ENCODE results near the gene TMOD2. TPM values are rescaled to one million over a fixed set of nuclear protein-coding genes. Genes with fewer than 3 reads are reported as not detected.

TMOD2 gene
- total RNA-seq, 1 donor from 2014 or later: 8.4 TPM

GRCh38 chr15:51720201-51720995, 31.0 kb upstream of the TMOD2 start:
- Histone ChIP-seq H3K9ac (ENCODE audit: low read depth in 1 of 3, low read length in 3 of 3) (no peak overlapping the region), H3K36me3 (ENCODE audit: control insufficient read depth in 3 of 3, insufficient read depth in 3 of 3, low read length in 3 of 3) (peaks cover 0 to 6% (median 4%) of the 10 kb centered on the region in 3 donors), H3K27ac (ENCODE audit: low read depth, low read length) (no peak overlapping the region), H3K27me3 (ENCODE audit: control insufficient read depth in 3 of 3, insufficient read depth in 3 of 3, low read length in 3 of 3) (no peaks in the 10 kb centered on the region), H3K9me3 (ENCODE audit: control insufficient read depth in 3 of 3, low read length in 3 of 3) (no peaks in the 10 kb centered on the region), H3K4me3 (ENCODE audit: low read length in 3 of 3) (no peak overlapping the region), H3K4me1 (ENCODE audit: control insufficient read depth in 3 of 3, insufficient read depth in 3 of 3, low read length in 3 of 3) (peaks cover 2 to 5% (median 3%) of the 10 kb centered on the region in 3 donors)

- Histone ChIP-seq H3K9me3 (ENCODE audit: control insufficient read depth in 3 of 3, low read length in 3 of 3) (no peaks in the 10 kb centered on the region), H3K9ac (ENCODE audit: low read depth in 1 of 3, low read length in 3 of 3) (no peak overlapping the region), H3K36me3 (ENCODE audit: control insufficient read depth in 3 of 3, insufficient read depth in 3 of 3, low read length in 3 of 3) (peaks cover 0 to 6% (median 4%) of the 10 kb centered on the region in 3 donors), H3K27me3 (ENCODE audit: control insufficient read depth in 3 of 3, insufficient read depth in 3 of 3, low read length in 3 of 3) (no peaks in the 10 kb centered on the region), H3K4me1 (ENCODE audit: control insufficient read depth in 3 of 3, insufficient read depth in 3 of 3, low read length in 3 of 3) (peaks cover 7 to 13% (median 10%) of the 10 kb centered on the region in 3 donors), H3K27ac (ENCODE audit: low read depth, low read length) (no peak overlapping the region), H3K4me3 (ENCODE audit: low read length in 3 of 3) (no peak overlapping the region)
Observed at GRCh38 chr15:51721199-51721960, 30.0 kb upstream of the TMOD2 start.

DNA sequence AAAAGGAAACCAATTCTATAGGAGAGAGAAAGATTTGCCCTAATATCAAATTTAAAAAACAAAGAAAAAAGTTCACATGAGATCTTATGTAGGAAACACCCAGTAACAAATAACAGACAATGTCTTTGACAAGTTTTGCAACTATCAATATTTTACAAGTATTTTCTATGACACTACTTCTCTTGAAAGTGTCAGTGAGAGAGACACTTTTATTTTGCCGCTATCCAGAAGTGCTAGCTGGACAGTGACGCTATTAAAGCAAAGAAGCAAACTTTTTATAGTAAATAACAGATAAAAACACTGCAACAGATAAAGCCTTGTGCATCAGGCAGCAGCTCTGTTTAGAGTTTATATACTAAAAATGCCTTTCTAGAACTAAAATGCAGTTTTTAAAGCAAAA, 27.2 kb upstream of the TMOD2 start:
- H3K27ac ChIP-seq (ENCODE audit: low read depth, low read length): no peak overlapping the region

DNA sequence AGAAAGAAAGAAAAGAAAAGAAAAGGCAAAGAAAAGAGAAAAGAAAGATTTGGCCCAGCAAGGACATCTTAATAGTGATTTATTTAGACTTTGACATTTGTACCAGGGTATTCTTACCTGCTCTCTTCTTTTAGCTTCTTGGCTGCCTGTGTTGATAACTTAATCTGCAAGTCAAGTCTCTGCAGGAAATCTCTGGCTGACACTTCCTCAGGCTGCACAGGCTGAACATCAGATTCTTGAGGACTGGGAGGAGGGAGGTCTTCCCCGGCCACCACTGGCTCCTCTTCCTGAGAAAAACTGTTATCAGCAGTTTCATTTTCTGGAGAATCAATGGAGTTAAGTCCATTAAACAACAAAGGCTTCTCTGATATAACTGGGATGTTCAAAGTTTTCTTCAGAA, 26.7 kb upstream of the TMOD2 start:
- Histone ChIP-seq H3K9me3 (ENCODE audit: control insufficient read depth in 3 of 3, low read length in 3 of 3) (no peaks in the 10 kb centered on the region), H3K9ac (ENCODE audit: low read depth in 1 of 3, low read length in 3 of 3) (no peak overlapping the region), H3K4me3 (ENCODE audit: low read length in 3 of 3) (no peak overlapping the region), H3K27me3 (ENCODE audit: control insufficient read depth in 3 of 3, insufficient read depth in 3 of 3, low read length in 3 of 3) (no peaks in the 10 kb centered on the region), H3K4me1 (ENCODE audit: control insufficient read depth in 3 of 3, insufficient read depth in 3 of 3, low read length in 3 of 3) (peaks cover 23 to 24% (median 23%) of the 10 kb centered on the region in 3 donors), H3K27ac (ENCODE audit: low read depth, low read length) (no peak overlapping the region), H3K36me3 (ENCODE audit: control insufficient read depth in 3 of 3, insufficient read depth in 3 of 3, low read length in 3 of 3) (peaks cover 0 to 6% (median 4%) of the 10 kb centered on the region in 3 donors)

More for the DNA sequence above, 27.2 kb upstream of the TMOD2 start:
- Histone ChIP-seq H3K9me3 (ENCODE audit: control insufficient read depth in 3 of 3, low read length in 3 of 3) (no peaks in the 10 kb centered on the region), H3K9ac (ENCODE audit: low read depth in 1 of 3, low read length in 3 of 3) (no peak overlapping the region), H3K4me3 (ENCODE audit: low read length in 3 of 3) (no peak overlapping the region), H3K36me3 (ENCODE audit: control insufficient read depth in 3 of 3, insufficient read depth in 3 of 3, low read length in 3 of 3) (peaks cover 0 to 6% (median 4%) of the 10 kb centered on the region in 3 donors), H3K27me3 (ENCODE audit: control insufficient read depth in 3 of 3, insufficient read depth in 3 of 3, low read length in 3 of 3) (no peaks in the 10 kb centered on the region), H3K4me1 (ENCODE audit: control insufficient read depth in 3 of 3, insufficient read depth in 3 of 3, low read length in 3 of 3) (peaks cover 23 to 24% (median 23%) of the 10 kb centered on the region in 3 donors)

DNA sequence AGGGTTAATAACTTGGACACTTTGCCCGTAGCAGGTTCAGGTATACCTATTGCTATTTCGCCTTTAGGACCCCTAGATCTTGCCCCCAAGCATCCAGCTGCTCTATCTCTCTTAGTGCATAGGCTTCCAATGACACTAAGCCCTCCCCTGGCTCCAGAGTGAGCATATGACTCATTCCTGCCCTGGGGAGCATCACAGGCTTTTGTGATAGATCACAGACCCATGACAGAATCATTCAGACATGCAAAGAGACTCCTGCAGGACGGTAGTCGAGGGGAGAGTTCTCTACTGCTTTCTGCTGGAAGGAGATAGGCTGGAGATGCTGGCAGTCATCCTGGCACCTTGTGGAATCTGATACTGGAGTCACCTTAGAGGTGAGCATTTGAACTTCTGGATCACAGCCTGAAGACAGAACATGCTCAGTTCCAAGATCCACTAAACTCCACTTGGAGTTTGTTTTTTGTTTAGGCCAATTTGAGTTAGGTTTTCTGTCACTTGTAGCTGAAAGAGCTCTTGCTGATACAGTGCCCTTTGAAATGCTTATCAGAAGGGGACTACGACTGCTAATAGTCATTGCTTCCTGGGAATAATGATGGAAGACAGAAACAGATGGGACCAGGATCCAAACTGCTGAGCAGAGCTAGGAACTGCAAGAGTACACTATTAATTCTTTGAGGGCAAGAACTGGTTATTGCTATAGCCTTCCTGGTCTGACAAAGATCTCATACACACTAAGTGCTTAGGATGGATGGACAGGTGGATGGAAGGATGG, 24.9 kb upstream of the TMOD2 start:
- H3K4me3 ChIP-seq (ENCODE audit: low read length in 3 of 3): peak overlapping the region in 1 of 3 donors; percentile 17
- H3K27ac ChIP-seq (ENCODE audit: low read depth, low read length): peak overlapping the region; percentile 37
- H3K36me3 ChIP-seq (ENCODE audit: control insufficient read depth in 3 of 3, insufficient read depth in 3 of 3, low read length in 3 of 3): no peaks in the 10 kb centered on the region
- no peaks in the 10 kb centered on the region for H3K27me3 ChIP-seq (ENCODE audit: control insufficient read depth in 3 of 3, insufficient read depth in 3 of 3, low read length in 3 of 3)
- H3K4me1 ChIP-seq (ENCODE audit: control insufficient read depth in 3 of 3, insufficient read depth in 3 of 3, low read length in 3 of 3): peaks cover 26 to 36% (median 28%) of the 10 kb centered on the region in 3 donors
- H3K9me3 ChIP-seq (ENCODE audit: control insufficient read depth in 3 of 3, low read length in 3 of 3): no peaks in the 10 kb centered on the region
- H3K9ac ChIP-seq (ENCODE audit: low read depth in 1 of 3, low read length in 3 of 3): no peak overlapping the region

GRCh38 chr15:51727141-51727897, 24.1 kb upstream of the TMOD2 start:
- Histone ChIP-seq H3K4me3 (ENCODE audit: low read length in 3 of 3) (peak overlapping the region in 1 of 3 donors; percentile 4), H3K4me1 (ENCODE audit: control insufficient read depth in 3 of 3, insufficient read depth in 3 of 3, low read length in 3 of 3) (peaks cover 32 to 45% (median 36%) of the 10 kb centered on the region in 3 donors), H3K27ac (ENCODE audit: low read depth, low read length) (peak overlapping the region; percentile 31), H3K27me3 (ENCODE audit: control insufficient read depth in 3 of 3, insufficient read depth in 3 of 3, low read length in 3 of 3) (no peaks in the 10 kb centered on the region), H3K9me3 (ENCODE audit: control insufficient read depth in 3 of 3, low read length in 3 of 3) (no peaks in the 10 kb centered on the region), H3K9ac (ENCODE audit: low read depth in 1 of 3, low read length in 3 of 3) (no peak overlapping the region), H3K36me3 (ENCODE audit: control insufficient read depth in 3 of 3, insufficient read depth in 3 of 3, low read length in 3 of 3) (no peaks in the 10 kb centered on the region)

DNA sequence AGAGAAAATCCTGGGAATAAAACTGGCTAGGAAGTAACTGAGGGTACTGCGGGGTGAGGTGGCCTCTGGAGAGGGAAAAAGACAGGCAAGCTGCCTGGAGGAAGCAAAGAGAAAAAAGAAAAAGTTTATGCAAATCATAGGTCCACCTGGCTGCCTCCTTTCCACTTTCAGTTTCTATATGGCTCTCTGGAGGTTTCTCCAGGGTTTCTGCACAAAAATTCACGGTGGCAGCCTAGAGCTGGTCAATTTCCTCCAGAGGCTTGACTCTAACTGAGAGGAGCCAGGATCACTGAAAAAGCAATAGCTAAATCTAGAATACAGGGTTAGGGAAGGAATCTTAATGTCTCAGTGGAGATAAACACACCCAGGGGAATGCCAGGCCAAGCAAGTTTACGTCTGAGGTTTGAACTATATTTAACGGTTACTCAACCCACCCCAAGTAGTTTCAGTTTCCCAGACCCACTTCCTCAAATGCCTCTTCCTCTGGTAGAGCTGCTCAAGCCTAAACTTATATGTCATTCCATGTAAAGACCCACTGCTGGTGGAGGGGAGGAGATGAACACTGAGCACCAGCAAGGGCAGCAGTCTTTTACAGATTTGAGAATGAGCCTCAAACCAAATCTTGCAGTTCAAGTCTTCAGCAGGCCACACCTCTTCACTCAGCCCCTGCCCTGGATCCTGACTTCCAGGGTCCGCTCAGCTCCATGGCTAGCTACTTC, 19.7 kb upstream of the TMOD2 start:
- Histone ChIP-seq H3K9me3 (ENCODE audit: control insufficient read depth in 3 of 3, low read length in 3 of 3) (no peaks in the 10 kb centered on the region), H3K27me3 (ENCODE audit: control insufficient read depth in 3 of 3, insufficient read depth in 3 of 3, low read length in 3 of 3) (no peaks in the 10 kb centered on the region), H3K4me3 (ENCODE audit: low read length in 3 of 3) (peak overlapping the region; percentile 41 to 68 (median 54)), H3K4me1 (ENCODE audit: control insufficient read depth in 3 of 3, insufficient read depth in 3 of 3, low read length in 3 of 3) (peaks cover 30 to 62% (median 34%) of the 10 kb centered on the region in 3 donors), H3K9ac (ENCODE audit: low read depth in 1 of 3, low read length in 3 of 3) (peak overlapping the region; percentile 51 to 69 (median 62)), H3K27ac (ENCODE audit: low read depth, low read length) (peak overlapping the region; percentile 90), H3K36me3 (ENCODE audit: control insufficient read depth in 3 of 3, insufficient read depth in 3 of 3, low read length in 3 of 3) (no peaks in the 10 kb centered on the region)

- Histone ChIP-seq H3K9me3 (ENCODE audit: control insufficient read depth in 3 of 3, low read length in 3 of 3) (no peaks in the 10 kb centered on the region), H3K27me3 (ENCODE audit: control insufficient read depth in 3 of 3, insufficient read depth in 3 of 3, low read length in 3 of 3) (no peaks in the 10 kb centered on the region), H3K36me3 (ENCODE audit: control insufficient read depth in 3 of 3, insufficient read depth in 3 of 3, low read length in 3 of 3) (no peaks in the 10 kb centered on the region), H3K9ac (ENCODE audit: low read depth in 1 of 3, low read length in 3 of 3) (no peak overlapping the region), H3K4me1 (ENCODE audit: control insufficient read depth in 3 of 3, insufficient read depth in 3 of 3, low read length in 3 of 3) (peaks cover 22 to 55% (median 28%) of the 10 kb centered on the region in 3 donors), H3K4me3 (ENCODE audit: low read length in 3 of 3) (no peak overlapping the region), H3K27ac (ENCODE audit: low read depth, low read length) (peak overlapping the region; percentile 90)
Observed at GRCh38 chr15:51732646-51733045, 18.8 kb upstream of the TMOD2 start.

Data from skeletal muscle tissue (tissue), 4 donors.